Thoracic aorta (tissue), 2 donors: ENCODE results near the gene ARRDC4. TPM values are rescaled to one million over a fixed set of nuclear protein-coding genes. Genes with fewer than 3 reads are reported as not detected.

ENCODE experiments used
- ATAC-seq: fragments of 150-250 bp; one replicate; pipeline ENCODE4 v1.8.0; 2017; ENCODE audit warnings: low read depth; ENCODE audit not compliant: insufficient number of reproducible peaks, low FRiP score
- DNase-seq: peaks from one replicate; pipeline ENCODE4 v3.0.0-alpha.2; 2020; ENCODE audit warnings: low spot score
- H3K27ac ChIP-seq, 2 donors: fragments of 200-600 bp; sonication (generic); 1 replicate in 1 of 2; 2 replicates in 1 of 2; pipeline ENCODE4 v1.5.1; 2016; ENCODE audit warnings: mild to moderate bottlenecking in 2 of 2, moderate library complexity in 2 of 2
- H3K27me3 ChIP-seq: fragments of 200-600 bp; sonication (generic); replicated peaks from 2 replicates; pipeline ENCODE4 v1.6.0; 2016; ENCODE audit warnings: mild to moderate bottlenecking; ENCODE audit not compliant: insufficient read depth
- H3K36me3 ChIP-seq: fragments of 200-600 bp; sonication (generic); one replicate; pipeline ENCODE4 v1.5.1; 2016
- H3K4me1 ChIP-seq, 2 donors: fragments of 200-600 bp; sonication (generic); 1 replicate in 1 of 2; 2 replicates in 1 of 2; pipeline versions ENCODE4 v1.5.1 to v1.6.0; 2016; ENCODE audit warnings: low read depth in 2 of 2, mild to moderate bottlenecking in 1 of 2; ENCODE audit not compliant: control insufficient read depth in 1 of 2
- H3K4me3 ChIP-seq: fragments of 200-600 bp; sonication (generic); 2 replicates; pipeline ENCODE4 v1.5.1; 2016; ENCODE audit warnings: mild to moderate bottlenecking
- H3K9me3 ChIP-seq: fragments of 200-600 bp; sonication (generic); 2 replicates; pipeline ENCODE4 v1.5.1; 2016
- total RNA-seq, 2 donors: library from RNA; depleted of rRNA; stranded (reverse); fragments of >200 nt; gene quantifications; one replicate each; pipeline versions ENCODE4 v1.1.0 to v1.2.3, GENCODE V29; 2016
- TF ChIP-seq, protein P1 (sequence below): fragments of 200-600 bp; sonication (generic); IDR thresholded peaks from one replicate; pipeline ENCODE4 v1.5.1; 2019; ENCODE audit warnings: antibody characterized with exemption

Gene ARRDC4, protein sequence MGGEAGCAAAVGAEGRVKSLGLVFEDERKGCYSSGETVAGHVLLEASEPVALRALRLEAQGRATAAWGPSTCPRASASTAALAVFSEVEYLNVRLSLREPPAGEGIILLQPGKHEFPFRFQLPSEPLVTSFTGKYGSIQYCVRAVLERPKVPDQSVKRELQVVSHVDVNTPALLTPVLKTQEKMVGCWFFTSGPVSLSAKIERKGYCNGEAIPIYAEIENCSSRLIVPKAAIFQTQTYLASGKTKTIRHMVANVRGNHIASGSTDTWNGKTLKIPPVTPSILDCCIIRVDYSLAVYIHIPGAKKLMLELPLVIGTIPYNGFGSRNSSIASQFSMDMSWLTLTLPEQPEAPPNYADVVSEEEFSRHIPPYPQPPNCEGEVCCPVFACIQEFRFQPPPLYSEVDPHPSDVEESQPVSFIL
- 10 to 100 TPM; 18.8 to 31.0 TPM for total RNA-seq

DNA sequence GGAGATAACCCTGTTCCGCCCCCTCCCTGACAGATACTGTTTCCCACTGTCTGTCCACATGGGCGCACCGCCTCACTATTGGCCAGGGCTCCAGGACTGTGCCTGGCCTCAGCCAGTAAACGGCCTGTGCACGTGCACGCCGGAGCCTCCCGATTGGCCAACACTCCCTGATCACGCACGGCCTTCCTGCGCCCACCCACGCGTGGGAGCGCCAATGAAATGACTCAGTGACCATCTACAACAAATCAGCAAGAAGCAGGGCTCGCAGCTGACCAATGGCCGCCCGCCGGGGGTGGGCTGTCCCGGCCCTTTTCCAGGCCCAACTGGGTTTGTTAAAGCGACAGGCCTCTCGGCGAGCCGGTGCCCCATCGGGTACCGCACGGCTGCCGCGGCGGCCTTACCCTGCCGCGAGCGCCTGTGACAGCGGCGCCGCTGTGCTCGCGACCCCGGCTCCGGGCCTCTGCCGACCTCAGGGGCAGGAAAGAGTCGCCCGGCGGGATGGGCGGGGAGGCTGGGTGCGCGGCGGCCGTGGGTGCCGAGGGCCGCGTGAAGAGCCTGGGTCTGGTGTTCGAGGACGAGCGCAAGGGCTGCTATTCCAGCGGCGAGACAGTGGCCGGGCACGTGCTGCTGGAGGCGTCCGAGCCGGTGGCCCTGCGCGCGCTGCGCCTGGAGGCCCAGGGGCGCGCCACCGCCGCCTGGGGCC is at the start of gene ARRDC4:
Gene ARRDC4 (plus strand): TSS at position 340 of the 703 bp plus-strand sequence. CDS start 159 bp downstream, at position 499.
- Histone ChIP-seq H3K4me1 (peaks cover 7 to 16% of the 10 kb centered on the region in 2 donors), H3K27me3 (no peaks in the 10 kb centered on the region), H3K27ac (peak within 1 kb of the TSS; percentile 75 to 77), H3K4me3 (peak within 1 kb of the TSS; percentile 90), H3K9me3 (no peaks in the 10 kb centered on the region), H3K36me3 (no peaks in the 10 kb centered on the region)
- TF ChIP-seq, protein P1, sequence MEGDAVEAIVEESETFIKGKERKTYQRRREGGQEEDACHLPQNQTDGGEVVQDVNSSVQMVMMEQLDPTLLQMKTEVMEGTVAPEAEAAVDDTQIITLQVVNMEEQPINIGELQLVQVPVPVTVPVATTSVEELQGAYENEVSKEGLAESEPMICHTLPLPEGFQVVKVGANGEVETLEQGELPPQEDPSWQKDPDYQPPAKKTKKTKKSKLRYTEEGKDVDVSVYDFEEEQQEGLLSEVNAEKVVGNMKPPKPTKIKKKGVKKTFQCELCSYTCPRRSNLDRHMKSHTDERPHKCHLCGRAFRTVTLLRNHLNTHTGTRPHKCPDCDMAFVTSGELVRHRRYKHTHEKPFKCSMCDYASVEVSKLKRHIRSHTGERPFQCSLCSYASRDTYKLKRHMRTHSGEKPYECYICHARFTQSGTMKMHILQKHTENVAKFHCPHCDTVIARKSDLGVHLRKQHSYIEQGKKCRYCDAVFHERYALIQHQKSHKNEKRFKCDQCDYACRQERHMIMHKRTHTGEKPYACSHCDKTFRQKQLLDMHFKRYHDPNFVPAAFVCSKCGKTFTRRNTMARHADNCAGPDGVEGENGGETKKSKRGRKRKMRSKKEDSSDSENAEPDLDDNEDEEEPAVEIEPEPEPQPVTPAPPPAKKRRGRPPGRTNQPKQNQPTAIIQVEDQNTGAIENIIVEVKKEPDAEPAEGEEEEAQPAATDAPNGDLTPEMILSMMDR = no peak
- ATAC-seq (peak; percentile 99), DNase-seq (peak; percentile 99)

DNA sequence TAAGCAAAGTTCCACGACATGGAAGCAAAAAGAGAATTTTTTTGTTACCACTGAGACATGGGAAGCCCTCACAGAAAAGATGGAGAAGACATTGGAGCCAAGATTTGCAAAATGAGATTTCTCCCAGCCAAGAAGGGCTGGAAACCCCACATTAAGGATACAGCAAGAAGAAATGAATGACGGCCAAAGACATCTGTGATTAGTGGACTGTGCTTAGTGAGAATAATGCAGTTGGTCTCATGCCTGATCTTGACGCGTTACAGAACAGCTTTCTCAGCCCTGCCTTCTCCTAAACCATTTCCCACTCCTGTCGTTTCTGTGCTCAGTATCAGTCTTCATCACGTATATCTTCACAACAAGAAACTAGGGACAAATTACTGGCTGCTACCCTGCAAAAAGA is 45.8 kb upstream of the ARRDC4 start:
- H3K4me3 ChIP-seq = no peak overlapping the region
- H3K27me3 ChIP-seq = no peaks in the 10 kb centered on the region
- H3K36me3 ChIP-seq = no peaks in the 10 kb centered on the region
- no peaks in the 10 kb centered on the region for H3K4me1 ChIP-seq
- TF ChIP-seq, protein P1 = no peak
- ATAC-seq (no peak), DNase-seq (no peak)
- H3K27ac ChIP-seq = no peak overlapping the region
- H3K9me3 ChIP-seq = no peaks in the 10 kb centered on the region

GRCh38 chr15:97915261-97915660 is 45.2 kb upstream of the ARRDC4 start:
- H3K9me3 ChIP-seq = no peaks in the 10 kb centered on the region
- H3K27ac ChIP-seq = no peak overlapping the region
- no peaks in the 10 kb centered on the region for H3K36me3 ChIP-seq
- ATAC-seq (no peak), DNase-seq (no peak)
- no peaks in the 10 kb centered on the region for H3K4me1 ChIP-seq
- TF ChIP-seq, protein P1 = no peak
- H3K4me3 ChIP-seq = no peak overlapping the region
- H3K27me3 ChIP-seq = no peaks in the 10 kb centered on the region

GRCh38 chr15:97921296-97921865 is 39.1 kb upstream of the ARRDC4 start:
- TF ChIP-seq, protein P1 = no peak
- no peak for ATAC-seq
- H3K9me3 ChIP-seq = peaks cover 8% of the 10 kb centered on the region

More at GRCh38 chr15:97921296-97921865, 39.1 kb upstream of the ARRDC4 start:
- H3K4me3 ChIP-seq = no peak overlapping the region
- H3K27me3 ChIP-seq = no peaks in the 10 kb centered on the region
- no peaks in the 10 kb centered on the region for H3K36me3 ChIP-seq
- no peak for DNase-seq
- H3K4me1 ChIP-seq = no peaks in the 10 kb centered on the region
- H3K27ac ChIP-seq = no peak overlapping the region
